Liver (tissue), 9 donors: ENCODE measurements around the gene PITHD1. TPM values are rescaled to one million over a fixed set of nuclear protein-coding genes. Genes with fewer than 3 reads are reported as not detected.
A peak's percentile ranks its signal among the peaks of the same experiment; 100 is the strongest.
"Not testable (repeated sequence)": the region's sequence is repeated elsewhere in the genome, so short reads cannot be mapped to it uniquely, and the experiment has no call there.

Source experiments
- DNase-seq: peaks from one replicate; pipeline ENCODE4 v3.0.0-alpha.2; 2017; ENCODE audit warnings: low spot score
- H3K27ac ChIP-seq, 2 donors: one replicate each; pipeline ENCODE4 v1.7.0; 2013; ENCODE audit warnings: inconsistent platforms in 2 of 2, low read length in 2 of 2, control low read depth in 1 of 2, low read depth in 1 of 2, mild to moderate bottlenecking in 1 of 2
- H3K27me3 ChIP-seq, 4 donors: one replicate each; pipeline versions ENCODE4 v1.6.1 to v1.7.0; 2013; ENCODE audit warnings: low read length in 3 of 4, inconsistent platforms in 1 of 4, mild to moderate bottlenecking in 1 of 4, moderate library complexity in 1 of 4; ENCODE audit not compliant: control insufficient read depth in 4 of 4, insufficient read depth in 4 of 4
- H3K36me3 ChIP-seq, 4 donors: one replicate each; pipeline versions ENCODE4 v1.6.1 to v1.7.0; 2013; ENCODE audit warnings: low read length in 3 of 4, mild to moderate bottlenecking in 3 of 4, low read depth in 1 of 4, moderate library complexity in 1 of 4; ENCODE audit not compliant: control insufficient read depth in 4 of 4, insufficient read depth in 3 of 4
- H3K4me1 ChIP-seq, 4 donors: one replicate each; pipeline versions ENCODE4 v1.6.1 to v1.7.0; 2013; ENCODE audit warnings: low read length in 3 of 4, mild to moderate bottlenecking in 3 of 4, moderate library complexity in 1 of 4; ENCODE audit not compliant: control insufficient read depth in 4 of 4, insufficient read depth in 4 of 4
- H3K4me3 ChIP-seq, 3 donors: one replicate each; pipeline versions ENCODE4 v1.6.1 to v1.7.0; 2013; ENCODE audit warnings: low read length in 3 of 3, control low read depth in 1 of 3, low read depth in 1 of 3, mild to moderate bottlenecking in 1 of 3
- H3K9ac ChIP-seq, 2 donors: one replicate each; pipeline ENCODE4 v1.7.0; 2013; ENCODE audit warnings: low read length in 2 of 2, mild to moderate bottlenecking in 2 of 2, moderate library complexity in 2 of 2, control low read depth in 1 of 2, low read depth in 1 of 2
- H3K9me3 ChIP-seq, 4 donors: one replicate each; pipeline versions ENCODE4 v1.6.1 to v1.7.0; 2013; ENCODE audit warnings: low read length in 3 of 4; ENCODE audit not compliant: control insufficient read depth in 4 of 4
- FOXA1 ChIP-seq: IDR thresholded peaks from 2 replicates; pipeline ENCODE4 v1.6.1; 2016; ENCODE audit warnings: antibody characterized with exemption
- FOXA2 ChIP-seq: IDR thresholded peaks from 2 replicates; pipeline ENCODE4 v1.6.1; 2016; ENCODE audit warnings: antibody characterized with exemption
- GABPA ChIP-seq, 2 donors: IDR thresholded peaks in 1 of 2; conservative IDR thresholded peaks in 1 of 2; 2 replicates each; pipeline ENCODE4 v1.6.1; 2016; ENCODE audit warnings: antibody characterized with exemption in 2 of 2, mild to moderate bottlenecking in 1 of 2, moderate library complexity in 1 of 2
- HNF4A ChIP-seq, 2 donors: conservative IDR thresholded peaks; 2 replicates each; pipeline ENCODE4 v1.6.1; 2016; ENCODE audit warnings: antibody characterized with exemption in 2 of 2, mild to moderate bottlenecking in 2 of 2
- HNF4G ChIP-seq: IDR thresholded peaks from 2 replicates; pipeline ENCODE4 v1.6.1; 2016; ENCODE audit warnings: antibody characterized with exemption
- JUND ChIP-seq, 2 donors: IDR thresholded peaks; 2 replicates each; pipeline ENCODE4 v1.6.1; 2016; ENCODE audit warnings: antibody characterized with exemption in 2 of 2
- MAX ChIP-seq: IDR thresholded peaks from 2 replicates; pipeline ENCODE4 v1.6.1; 2016; ENCODE audit warnings: antibody characterized with exemption
- NR2F2 ChIP-seq: IDR thresholded peaks from 2 replicates; pipeline ENCODE4 v1.6.1; 2016; ENCODE audit warnings: antibody characterized with exemption
- RAD21 ChIP-seq, 2 donors: IDR thresholded peaks; 2 replicates each; pipeline ENCODE4 v1.6.1; 2016; ENCODE audit warnings: antibody characterized with exemption in 2 of 2, mild to moderate bottlenecking in 2 of 2
- RXRA ChIP-seq, 2 donors: IDR thresholded peaks; 2 replicates each; pipeline ENCODE4 v1.6.1; 2017 to 2018; ENCODE audit warnings: antibody characterized with exemption in 2 of 2, mild to moderate bottlenecking in 1 of 2
- YY1 ChIP-seq: IDR thresholded peaks from 2 replicates; pipeline ENCODE4 v1.6.1; 2016; ENCODE audit warnings: antibody characterized with exemption, mild to moderate bottlenecking
- ZBTB33 ChIP-seq: IDR thresholded peaks from 2 replicates; pipeline ENCODE4 v1.6.1; 2016; ENCODE audit warnings: antibody characterized with exemption
- WGBS: extraction: QIAGEN DNeasy Blood & Tissue Kit; methylation state at CpG from one replicate; pipeline ENCODE4 v1.1.7; 2013; 5-methylcytosine and 5-hydroxymethylcytosine counted together
- polyA plus RNA-seq, 2 donors: library from polyadenylated mRNA; stranded (reverse) in 1 of 2; unstranded in 1 of 2; fragments of 200-250 nt in 1 of 2; fragments of >200 nt in 1 of 2; fragmentation: Nextera tagmentation in 1 of 2; extraction: Ambion mirVana in 1 of 2; gene quantifications; one replicate each; pipeline versions ENCODE4 v1.2.1 to v1.2.3, GENCODE V29; 2013 to 2015
- total RNA-seq, 2 donors: library from RNA; depleted of rRNA; stranded (reverse); fragments of >200 nt; gene quantifications; one replicate each; pipeline ENCODE4 v1.2.3, GENCODE V29; 2014
- TF ChIP-seq, protein P1 (sequence below): IDR thresholded peaks from 2 replicates; pipeline ENCODE4 v1.6.1; 2016; ENCODE audit warnings: antibody characterized with exemption
- donor health status: healthy.
- donor health status: healthy.
- donor health status: healthy.
- donor health status: healthy.
- donor health status: healthy.

Gene PITHD1
- total and polyA plus RNA-seq, 4 donors = 17.1 to 86.4 (median 24.8) TPM

GRCh38 chr1:23825076-23825761 lies 47.0 kb downstream of the PITHD1 start, which contains the start of gene HMGCL (continued):
- TF ChIP-seq, protein P1, sequence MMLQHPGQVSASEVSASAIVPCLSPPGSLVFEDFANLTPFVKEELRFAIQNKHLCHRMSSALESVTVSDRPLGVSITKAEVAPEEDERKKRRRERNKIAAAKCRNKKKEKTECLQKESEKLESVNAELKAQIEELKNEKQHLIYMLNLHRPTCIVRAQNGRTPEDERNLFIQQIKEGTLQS = no peak
- TF ChIP-seq RAD21 (IDR thresholded peaks at IDR 0.05) (peak; percentile 16 to 25), FOXA2 (no peak)

- peaks cover 7 to 19% (median 17%) of the 10 kb centered on the region in 4 donors for H3K4me1 ChIP-seq
- H3K9me3 ChIP-seq = no peaks in the 10 kb centered on the region
- H3K27me3 ChIP-seq = no peaks in the 10 kb centered on the region
- peak overlapping the region in 2 of 3 donors; percentile 90 to 99 for H3K4me3 ChIP-seq
- TF ChIP-seq MAX = no peak
- TF ChIP-seq RXRA (IDR thresholded peaks at IDR 0.05) = no peak
- peak overlapping the region; percentile 99 to 100 for H3K27ac ChIP-seq
- no peaks in the 10 kb centered on the region for H3K36me3 ChIP-seq
- 59% methylated on average over 24 of the region's 24 CpGs for WGBS
- H3K9ac ChIP-seq = peak overlapping the region in 1 of 2 donors; percentile 38
- DNase-seq = no peak
These were observed 47.7 kb downstream of the PITHD1 start for GRCh38 chr1:23825762-23826522.

GRCh38 chr1:23826590-23826989 lies 48.4 kb downstream of the PITHD1 start:
- not testable (repeated sequence) for H3K36me3 ChIP-seq, H3K9me3 ChIP-seq, H3K9ac ChIP-seq, H3K27ac ChIP-seq, DNase-seq, H3K4me3 ChIP-seq, H3K27me3 ChIP-seq
- peaks cover 7 to 19% (median 17%) of the 10 kb centered on the region in 4 donors for H3K4me1 ChIP-seq
- 76% methylated on average over 13 of the region's 13 CpGs for WGBS

DNA sequence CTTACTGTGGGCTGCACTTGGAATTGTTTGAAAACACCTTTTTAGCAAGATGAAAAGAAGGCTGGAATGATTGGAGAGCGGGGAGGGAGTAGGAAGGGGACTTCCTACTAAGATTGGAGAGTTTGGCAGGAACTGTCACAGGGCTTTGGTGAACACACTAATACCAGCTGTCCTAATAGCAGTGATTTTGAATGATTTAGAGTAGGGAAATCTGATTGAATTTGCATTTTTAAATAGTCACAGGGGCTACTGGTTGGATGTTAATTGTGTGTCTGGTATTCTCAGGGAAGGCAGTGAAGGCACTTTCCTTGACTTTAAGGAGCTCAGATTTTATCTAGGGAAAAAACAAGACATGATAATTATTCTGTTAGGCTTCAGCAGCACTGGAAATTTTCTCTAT lies 49.5 kb downstream of the PITHD1 start:
- Histone ChIP-seq H3K4me3 (no peak overlapping the region), H3K9ac (no peak overlapping the region), H3K36me3 (no peaks in the 10 kb centered on the region), H3K4me1 (peaks cover 7 to 19% (median 15%) of the 10 kb centered on the region in 4 donors), H3K9me3 (no peaks in the 10 kb centered on the region), H3K27me3 (no peaks in the 10 kb centered on the region), H3K27ac (no peak overlapping the region)
- WGBS = 88% methylated on average over 1 of the region's 1 CpG
- TF ChIP-seq NR2F2 (no peak), JUND (IDR thresholded peaks at IDR 0.05) (no peak), FOXA2 (no peak), HNF4G (no peak), ZBTB33 (no peak), MAX (no peak), HNF4A (conservative IDR thresholded peaks at IDR 0.05) (no peak), GABPA (IDR thresholded peaks at IDR 0.05 in 1 of 2, conservative IDR thresholded peaks at IDR 0.05 in 1 of 2) (no peak), FOXA1 (no peak), YY1 (no peak)
- TF ChIP-seq, protein P1 = no peak
- no peak for DNase-seq

GRCh38 chr1:23834156-23834555 lies 55.9 kb downstream of the PITHD1 start:
- not testable (repeated sequence) for H3K27ac ChIP-seq, H3K9ac ChIP-seq, H3K27me3 ChIP-seq, H3K9me3 ChIP-seq, H3K36me3 ChIP-seq, DNase-seq, H3K4me3 ChIP-seq
- 76% methylated on average over 6 of the region's 6 CpGs for WGBS
- H3K4me1 ChIP-seq = peaks cover 3 to 14% (median 8%) of the 10 kb centered on the region in 4 donors
